Liver (tissue), 3 donors: ENCODE results near the gene CFAP44.
"Not testable (repeated sequence)": the region's sequence is repeated elsewhere in the genome, so short reads cannot be mapped to it uniquely, and the experiment has no call there.

Experiments used
- ATF3 ChIP-seq: IDR thresholded peaks from 2 replicates; pipeline ENCODE4 v1.6.1; 2016; ENCODE audit warnings: antibody characterized with exemption
- CTCF ChIP-seq: fragments of 150-350 bp; IDR thresholded peaks from 2 replicates; pipeline ENCODE4 v1.5.1; 2017; ENCODE audit warnings: improper control_type of control experiment, low read depth, low read length; ENCODE audit not compliant: missing input control
- GABPA ChIP-seq, 2 donors: IDR thresholded peaks in 1 of 2; conservative IDR thresholded peaks in 1 of 2; 2 replicates each; pipeline ENCODE4 v1.6.1; 2016; ENCODE audit warnings: antibody characterized with exemption in 2 of 2, mild to moderate bottlenecking in 1 of 2, moderate library complexity in 1 of 2
- REST ChIP-seq: IDR thresholded peaks from 2 replicates; pipeline ENCODE4 v1.6.1; 2016; ENCODE audit warnings: antibody characterized with exemption, mild to moderate bottlenecking
- YY1 ChIP-seq: IDR thresholded peaks from 2 replicates; pipeline ENCODE4 v1.6.1; 2016; ENCODE audit warnings: antibody characterized with exemption, mild to moderate bottlenecking
- donor health status: healthy.
- donor health status: healthy.

- TF ChIP-seq CTCF; ATF3; GABPA (IDR thresholded peaks at IDR 0.05 in 1 of 2, conservative IDR thresholded peaks at IDR 0.05 in 1 of 2); REST; YY1: not testable (repeated sequence)
Measured at GRCh38 chr3:113458554-113458953, 17.3 kb upstream of the CFAP44 start.
